Measurements from ENCODE around the gene TLCD3B. TPM values are rescaled to one million over a fixed set of nuclear protein-coding genes. Genes with fewer than 3 reads are reported as not detected.

Gene TLCD3B
- total RNA-seq, 2 donors from 2014 or later = 4.5 to 6.9 TPM

GRCh38 chr16:29986231-29986630, 44.8 kb downstream of the TLCD3B start:
- no peak overlapping the region for H3K4me3 Mint-ChIP-seq
- DNase-seq (no peak), ATAC-seq (replicated peaks in 1 of 2) (no peak)
- H3K27me3 Mint-ChIP-seq (ENCODE audit: low read depth) = no peaks in the 10 kb centered on the region
- peaks cover 3 to 6% of the 10 kb centered on the region in 2 donors for H3K36me3 Mint-ChIP-seq (ENCODE audit: insufficient read depth in 2 of 2)
- H3K4me1 Mint-ChIP-seq (ENCODE audit: low read depth) = no peaks in the 10 kb centered on the region
- no peak overlapping the region for H3K27ac Mint-ChIP-seq
- H3K9me3 Mint-ChIP-seq = no peaks in the 10 kb centered on the region

GRCh38 chr16:29985271-29985811, 45.7 kb downstream of the TLCD3B start:
- H3K4me1 Mint-ChIP-seq (ENCODE audit: low read depth) = no peaks in the 10 kb centered on the region
- H3K27ac Mint-ChIP-seq = no peak overlapping the region
- DNase-seq (no peak), ATAC-seq (replicated peaks in 1 of 2) (no peak)
- no peaks in the 10 kb centered on the region for H3K9me3 Mint-ChIP-seq
- H3K27me3 Mint-ChIP-seq (ENCODE audit: low read depth) = no peaks in the 10 kb centered on the region
- H3K4me3 Mint-ChIP-seq = no peak overlapping the region
- peaks cover 3 to 9% of the 10 kb centered on the region in 2 donors for H3K36me3 Mint-ChIP-seq (ENCODE audit: insufficient read depth in 2 of 2)

GRCh38 chr16:29984764-29985147, 46.3 kb downstream of the TLCD3B start:
- ATAC-seq (replicated peaks in 1 of 2) (no peak), DNase-seq (no peak)
- Mint-ChIP-seq H3K27ac (no peak overlapping the region), H3K27me3 (ENCODE audit: low read depth) (no peaks in the 10 kb centered on the region), H3K4me1 (ENCODE audit: low read depth) (no peaks in the 10 kb centered on the region), H3K36me3 (ENCODE audit: insufficient read depth in 2 of 2) (peaks cover 3 to 12% of the 10 kb centered on the region in 2 donors), H3K9me3 (no peaks in the 10 kb centered on the region), H3K4me3 (no peak overlapping the region)

- Mint-ChIP-seq H3K9me3 (no peaks in the 10 kb centered on the region), H3K4me1 (ENCODE audit: low read depth) (no peaks in the 10 kb centered on the region), H3K27me3 (ENCODE audit: low read depth) (no peaks in the 10 kb centered on the region), H3K27ac (no peak overlapping the region), H3K36me3 (ENCODE audit: insufficient read depth in 2 of 2) (peaks cover 3 to 16% of the 10 kb centered on the region in 2 donors), H3K4me3 (no peak overlapping the region)
- DNase-seq = no peak
- no peak for ATAC-seq (replicated peaks in 1 of 2)
Observed at GRCh38 chr16:29984137-29984763, 46.8 kb downstream of the TLCD3B start.

GRCh38 chr16:29983420-29984136, 47.5 kb downstream of the TLCD3B start:
- no peak overlapping the region for H3K4me3 Mint-ChIP-seq
- H3K27me3 Mint-ChIP-seq (ENCODE audit: low read depth) = no peaks in the 10 kb centered on the region
- no peaks in the 10 kb centered on the region for H3K4me1 Mint-ChIP-seq (ENCODE audit: low read depth)

GRCh38 chr16:29982560-29983419, 48.3 kb downstream of the TLCD3B start:
- Mint-ChIP-seq H3K27ac (no peak overlapping the region), H3K9me3 (no peaks in the 10 kb centered on the region), H3K4me1 (ENCODE audit: low read depth) (no peaks in the 10 kb centered on the region), H3K36me3 (ENCODE audit: insufficient read depth in 2 of 2) (peaks cover 7 to 17% of the 10 kb centered on the region in 2 donors), H3K4me3 (no peak overlapping the region), H3K27me3 (ENCODE audit: low read depth) (no peaks in the 10 kb centered on the region)
- no peak for ATAC-seq (replicated peaks in 1 of 2)
- DNase-seq = no peak

More at GRCh38 chr16:29983420-29984136, 47.5 kb downstream of the TLCD3B start:
- ATAC-seq (replicated peaks in 1 of 2) (no peak), DNase-seq (no peak)
- H3K36me3 Mint-ChIP-seq (ENCODE audit: insufficient read depth in 2 of 2) = peaks cover 6 to 16% of the 10 kb centered on the region in 2 donors
- H3K9me3 Mint-ChIP-seq = no peaks in the 10 kb centered on the region
- H3K27ac Mint-ChIP-seq = no peak overlapping the region

GRCh38 chr16:29978564-29979270, 52.4 kb downstream of the TLCD3B start:
- no peaks in the 10 kb centered on the region for H3K9me3 Mint-ChIP-seq
- DNase-seq (no peak), ATAC-seq (replicated peaks in 1 of 2) (no peak)
- no peaks in the 10 kb centered on the region for H3K27me3 Mint-ChIP-seq (ENCODE audit: low read depth)
- peaks cover 7 to 18% of the 10 kb centered on the region in 2 donors for H3K36me3 Mint-ChIP-seq (ENCODE audit: insufficient read depth in 2 of 2)
- H3K27ac Mint-ChIP-seq = no peak overlapping the region
- no peak overlapping the region for H3K4me3 Mint-ChIP-seq
- peaks cover 27% of the 10 kb centered on the region for H3K4me1 Mint-ChIP-seq (ENCODE audit: low read depth)

GRCh38 chr16:29978081-29978480, 53.0 kb downstream of the TLCD3B start:
- Mint-ChIP-seq H3K27ac (no peak overlapping the region), H3K36me3 (ENCODE audit: insufficient read depth in 2 of 2) (peaks cover 9 to 15% of the 10 kb centered on the region in 2 donors), H3K4me3 (no peak overlapping the region), H3K27me3 (ENCODE audit: low read depth) (no peaks in the 10 kb centered on the region), H3K9me3 (no peaks in the 10 kb centered on the region), H3K4me1 (ENCODE audit: low read depth) (peaks cover 31% of the 10 kb centered on the region)
- ATAC-seq (replicated peaks in 1 of 2) (no peak), DNase-seq (no peak)

- no peaks in the 10 kb centered on the region for H3K9me3 Mint-ChIP-seq
- no peaks in the 10 kb centered on the region for H3K27me3 Mint-ChIP-seq (ENCODE audit: low read depth)
- ATAC-seq (replicated peaks in 1 of 2) = no peak
- H3K4me3 Mint-ChIP-seq = no peak overlapping the region
- no peak overlapping the region for H3K27ac Mint-ChIP-seq
- H3K4me1 Mint-ChIP-seq (ENCODE audit: low read depth) = peaks cover 31% of the 10 kb centered on the region
- DNase-seq = no peak
- H3K36me3 Mint-ChIP-seq (ENCODE audit: insufficient read depth in 2 of 2) = peaks cover 10 to 19% of the 10 kb centered on the region in 2 donors
Observed at GRCh38 chr16:29977063-29977825, 53.8 kb downstream of the TLCD3B start.

GRCh38 chr16:29975811-29976511, 55.1 kb downstream of the TLCD3B start:
- H3K36me3 Mint-ChIP-seq (ENCODE audit: insufficient read depth in 2 of 2) = peaks cover 10 to 22% of the 10 kb centered on the region in 2 donors

GRCh38 chr16:29975134-29975538, 55.9 kb downstream of the TLCD3B start:
- DNase-seq (no peak), ATAC-seq (replicated peaks in 1 of 2) (no peak)
- Mint-ChIP-seq H3K4me3 (peak overlapping the region; percentile 88 to 91), H3K36me3 (ENCODE audit: insufficient read depth in 2 of 2) (peaks cover 10 to 18% of the 10 kb centered on the region in 2 donors), H3K4me1 (ENCODE audit: low read depth) (peaks cover 31% of the 10 kb centered on the region), H3K27ac (peak overlapping the region; percentile 67), H3K9me3 (no peaks in the 10 kb centered on the region), H3K27me3 (ENCODE audit: low read depth) (no peaks in the 10 kb centered on the region)

More at GRCh38 chr16:29975811-29976511, 55.1 kb downstream of the TLCD3B start:
- H3K27ac Mint-ChIP-seq = peak overlapping the region; percentile 67
- DNase-seq (no peak), ATAC-seq (replicated peaks in 1 of 2) (no peak)
- no peaks in the 10 kb centered on the region for H3K9me3 Mint-ChIP-seq
- peaks cover 31% of the 10 kb centered on the region for H3K4me1 Mint-ChIP-seq (ENCODE audit: low read depth)
- no peaks in the 10 kb centered on the region for H3K27me3 Mint-ChIP-seq (ENCODE audit: low read depth)
- peak overlapping the region; percentile 88 to 91 for H3K4me3 Mint-ChIP-seq

Measured in activated T-cell treated with anti-CD3 and anti-CD28 coated beads, Interleukin-2, amount 50 U/mL, for 72 hours (primary cell).